HEK293T (cell line): Measurements from ENCODE around the gene NUTM1.

Source experiments
- BHLHE40 ChIP-seq: fragments of 450-650 bp; IDR thresholded peaks from 2 replicates; pipeline ENCODE4 v1.6.1; 2016; ENCODE audit warnings: mild to moderate bottlenecking, moderate library complexity, borderline replicate concordance
- FOXK2 ChIP-seq: fragments of 450-650 bp; IDR thresholded peaks from 2 replicates; pipeline ENCODE4 v1.6.1; 2016; ENCODE audit warnings: mild to moderate bottlenecking
- HDGF ChIP-seq: fragments of 450-650 bp; IDR thresholded peaks from 2 replicates; pipeline ENCODE4 v1.6.1; 2017; ENCODE audit warnings: antibody characterized with exemption, borderline replicate concordance
- LEF1 ChIP-seq: fragments of 450-650 bp; IDR thresholded peaks from 2 replicates; pipeline ENCODE4 v1.6.1; 2017; ENCODE audit warnings: mild to moderate bottlenecking, borderline replicate concordance
- SP1 ChIP-seq: fragments of 450-650 bp; IDR thresholded peaks from 2 replicates; pipeline ENCODE4 v1.6.1; 2017
- SUZ12 ChIP-seq: fragments of 450-650 bp; IDR thresholded peaks from 2 replicates; pipeline ENCODE4 v1.6.1; 2016; ENCODE audit warnings: mild to moderate bottlenecking
- TARDBP ChIP-seq: fragments of 450-650 bp; IDR thresholded peaks from 2 replicates; pipeline ENCODE4 v1.6.1; 2016

DNA sequence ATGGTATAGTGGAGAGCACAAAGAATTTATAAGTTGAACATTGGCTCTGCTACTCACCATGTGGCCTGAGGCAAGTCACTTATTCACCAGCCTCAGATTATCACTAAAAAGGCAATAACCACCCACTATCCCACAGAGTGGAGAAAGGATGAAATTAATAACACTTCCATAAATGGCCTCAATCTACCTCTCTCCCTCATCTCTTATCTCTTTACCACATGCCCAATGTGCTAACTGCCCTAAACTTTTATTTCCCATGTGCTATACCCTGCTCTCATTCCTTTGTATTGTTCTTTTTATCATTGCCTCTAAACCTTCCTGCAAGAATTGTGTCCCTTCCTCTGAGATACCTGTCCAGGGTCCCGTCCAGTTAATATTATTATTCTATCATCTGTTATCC is 31.6 kb upstream of the NUTM1 start:
- TF ChIP-seq SP1 (no peak), TARDBP (no peak), SUZ12 (no peak), FOXK2 (no peak), HDGF (no peak), BHLHE40 (no peak), LEF1 (no peak)
